Measurements from ENCODE around the gene KIF11.
"Not testable (repeated sequence)": the region's sequence is repeated elsewhere in the genome, so short reads cannot be mapped to it uniquely, and the experiment has no call there.

The KIF11 gene

DNA sequence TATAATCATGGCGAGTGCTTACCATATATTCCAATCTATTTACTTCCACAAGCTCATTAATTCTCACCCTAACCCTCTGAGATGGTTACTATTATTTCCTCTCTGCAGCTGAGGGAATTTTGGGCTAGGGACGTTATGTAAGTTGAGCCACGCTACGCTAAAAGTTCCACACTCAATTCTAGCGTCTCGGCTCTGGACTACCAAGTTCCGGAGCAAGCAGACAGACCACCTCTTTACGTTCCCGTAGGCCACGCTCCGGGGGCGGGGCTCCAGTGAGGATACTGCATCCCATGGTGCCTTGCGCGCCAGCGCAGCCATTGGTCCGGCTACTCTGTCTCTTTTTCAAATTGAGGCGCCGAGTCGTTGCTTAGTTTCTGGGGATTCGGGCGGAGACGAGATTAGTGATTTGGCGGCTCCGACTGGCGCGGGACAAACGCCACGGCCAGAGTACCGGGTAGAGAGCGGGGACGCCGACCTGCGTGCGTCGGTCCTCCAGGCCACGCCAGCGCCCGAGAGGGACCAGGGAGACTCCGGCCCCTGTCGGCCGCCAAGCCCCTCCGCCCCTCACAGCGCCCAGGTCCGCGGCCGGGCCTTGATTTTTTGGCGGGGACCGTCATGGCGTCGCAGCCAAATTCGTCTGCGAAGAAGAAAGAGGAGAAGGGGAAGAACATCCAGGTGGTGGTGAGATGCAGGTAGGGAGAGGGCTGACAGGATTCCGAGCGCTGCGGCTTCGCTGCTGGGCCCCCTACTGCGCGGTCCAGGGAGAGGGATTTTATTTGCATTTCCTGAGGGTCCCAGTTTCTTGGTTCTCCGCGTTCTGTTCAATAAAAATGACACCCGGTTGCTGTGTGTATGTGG is at the start of gene KIF11:
Gene KIF11, plus strand, starts transcription at position 370 of the 858 bp plus-strand sequence. Its CDS starts 246 bp downstream, at position 616.
- peak; percentile 98 to 99 for DNase-seq

DNA sequence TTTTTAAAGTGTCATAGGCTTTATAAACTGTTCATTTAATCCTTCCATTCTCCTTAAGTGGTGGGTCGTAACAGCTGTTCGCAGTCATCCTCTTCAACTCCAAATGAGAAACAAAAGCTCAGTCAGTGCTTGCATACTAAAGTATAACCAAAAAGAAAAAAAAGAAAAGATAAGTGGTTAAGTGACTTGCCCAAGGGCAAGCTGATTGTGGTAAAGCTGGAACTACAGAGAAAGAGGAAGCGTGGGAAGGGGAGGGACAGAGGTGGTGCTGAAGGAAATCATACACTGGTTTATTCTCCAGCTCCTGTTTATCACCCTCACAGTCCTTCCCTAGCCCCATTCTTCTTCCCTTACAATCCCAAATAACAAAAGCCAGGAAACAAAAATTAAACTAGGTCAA is 48.6 kb upstream of the KIF11 start:
- no peak for DNase-seq

DNA sequence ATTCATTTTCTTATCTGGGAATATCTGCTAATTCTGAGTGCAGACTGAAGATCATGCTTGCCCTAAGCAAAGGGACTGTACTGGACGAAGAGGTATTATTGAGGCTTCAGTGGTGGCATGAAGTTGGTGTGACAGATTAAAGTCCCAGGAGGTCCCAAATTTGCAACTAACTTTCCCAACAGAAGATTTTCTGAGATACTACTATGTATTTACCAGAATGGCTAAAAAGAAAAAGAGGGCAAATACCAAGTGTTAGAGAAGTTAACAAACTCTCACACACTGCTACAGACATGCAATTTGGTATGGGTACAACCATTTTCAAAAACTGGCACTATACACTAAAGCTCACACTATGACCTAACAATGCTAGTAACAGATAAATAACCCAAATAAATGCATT is 47.4 kb upstream of the KIF11 start:
- no peak for DNase-seq

DNA sequence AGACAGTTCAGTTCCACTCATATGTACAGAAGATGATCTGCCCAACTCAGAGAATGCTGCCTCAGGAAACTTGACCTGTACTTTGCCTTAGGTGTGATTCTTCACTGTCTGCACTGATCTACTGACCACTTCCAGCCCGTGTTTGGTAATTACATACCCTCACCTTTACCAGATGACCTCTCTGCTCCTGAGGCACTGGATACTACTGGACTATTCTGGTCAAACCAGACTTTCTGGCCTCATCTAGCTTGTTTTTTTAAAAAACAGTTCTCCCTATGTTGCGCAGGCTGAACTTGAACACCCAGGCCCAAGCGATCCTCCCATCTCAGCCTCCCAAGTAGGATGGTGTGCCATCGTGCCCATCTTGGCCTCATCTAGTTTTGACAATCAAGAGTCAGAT is 45.3 kb upstream of the KIF11 start:
- DNase-seq: no peak

DNA sequence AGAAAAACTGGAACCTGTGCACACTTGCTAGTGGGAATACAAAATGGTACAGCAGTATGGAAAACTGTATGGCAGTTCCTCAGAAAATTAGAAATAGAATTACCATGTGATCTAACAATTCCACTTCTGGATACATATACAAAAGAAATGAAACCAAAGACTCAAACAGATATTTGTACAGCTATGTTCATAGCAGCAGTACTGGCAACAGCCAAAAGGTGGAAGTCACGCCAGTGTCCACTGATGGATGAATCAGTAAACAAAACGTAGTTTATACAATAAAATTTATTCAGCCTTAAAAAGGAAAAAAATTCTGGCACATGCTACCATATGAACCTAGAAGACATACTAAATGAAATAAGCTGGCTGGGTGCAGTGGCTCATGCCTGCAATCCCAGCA is 42.0 kb upstream of the KIF11 start:
- no peak for DNase-seq

DNA sequence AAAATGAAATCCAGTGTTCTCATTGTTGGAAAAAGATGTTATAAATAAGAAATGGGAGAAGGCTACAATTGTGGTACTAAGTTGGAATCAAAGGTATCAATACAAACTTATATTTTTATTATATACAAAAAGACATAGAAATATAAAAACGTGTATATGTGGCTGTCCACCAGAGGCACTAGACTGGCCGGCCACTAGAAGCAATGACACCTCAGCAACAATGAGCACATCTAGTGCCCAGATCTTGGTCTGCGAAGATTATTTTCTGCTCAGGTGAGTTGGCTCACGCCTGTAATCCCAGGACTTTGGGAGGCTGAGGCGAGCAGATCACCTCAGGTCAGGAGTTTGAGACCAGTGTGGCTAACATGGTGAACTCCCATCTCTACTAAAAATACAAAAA is 40.6 kb upstream of the KIF11 start:
- no peak for DNase-seq

DNA sequence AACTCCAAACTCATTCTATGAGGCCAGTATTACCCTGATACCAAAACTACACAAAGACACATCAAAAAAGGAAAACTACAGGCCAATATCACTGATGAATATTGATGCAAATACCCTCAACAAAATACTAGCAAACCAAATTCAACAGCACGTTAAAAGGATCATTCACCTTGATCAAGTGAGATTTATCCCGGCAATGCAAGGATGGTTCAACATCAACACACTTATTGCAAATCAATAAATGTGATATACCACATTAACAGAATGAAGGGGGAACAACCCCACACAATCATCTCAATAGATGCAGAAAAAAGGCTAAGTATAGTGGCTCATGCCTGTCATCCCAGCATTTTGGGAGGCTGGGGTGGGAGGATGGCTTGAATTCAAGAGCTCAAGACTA is 39.0 kb upstream of the KIF11 start:
- DNase-seq: no peak

DNA sequence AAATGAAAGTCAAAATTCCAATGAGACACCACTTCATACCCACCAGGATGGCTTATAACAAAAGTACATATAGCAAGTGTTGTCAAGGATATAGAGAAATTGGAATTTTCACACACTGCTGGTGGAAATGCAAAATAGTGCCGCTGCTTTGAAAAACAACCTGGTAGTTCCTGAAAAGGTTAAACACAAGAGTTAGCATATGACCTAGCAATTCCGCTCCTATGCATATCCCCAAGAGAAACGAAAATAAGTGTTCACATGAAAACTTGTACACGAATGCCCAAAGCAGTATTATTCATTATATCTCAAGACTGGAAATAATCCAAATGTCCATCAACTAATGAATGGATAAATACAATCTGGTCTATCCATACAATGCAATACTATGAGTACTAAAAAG is 33.9 kb upstream of the KIF11 start:
- no peak for DNase-seq

DNA sequence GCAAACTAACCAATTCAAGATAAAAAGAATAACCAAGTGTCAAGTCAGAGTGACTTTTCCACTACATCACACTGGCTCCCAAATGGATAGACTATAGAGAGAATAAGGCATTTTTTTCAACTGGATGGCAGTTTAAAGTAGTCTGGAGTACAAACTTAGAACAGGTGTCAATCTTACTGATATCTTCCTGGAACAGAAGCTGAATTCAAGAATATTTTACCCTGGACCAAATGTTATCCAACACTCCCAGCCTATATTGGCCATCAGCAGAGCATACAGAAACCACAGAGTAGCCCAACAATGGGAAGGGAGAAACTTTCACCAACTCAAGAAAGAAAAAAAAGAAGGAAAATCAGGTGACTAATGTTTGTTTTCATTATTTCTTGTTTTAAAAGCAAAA is 30.5 kb upstream of the KIF11 start:
- DNase-seq: no peak

DNA sequence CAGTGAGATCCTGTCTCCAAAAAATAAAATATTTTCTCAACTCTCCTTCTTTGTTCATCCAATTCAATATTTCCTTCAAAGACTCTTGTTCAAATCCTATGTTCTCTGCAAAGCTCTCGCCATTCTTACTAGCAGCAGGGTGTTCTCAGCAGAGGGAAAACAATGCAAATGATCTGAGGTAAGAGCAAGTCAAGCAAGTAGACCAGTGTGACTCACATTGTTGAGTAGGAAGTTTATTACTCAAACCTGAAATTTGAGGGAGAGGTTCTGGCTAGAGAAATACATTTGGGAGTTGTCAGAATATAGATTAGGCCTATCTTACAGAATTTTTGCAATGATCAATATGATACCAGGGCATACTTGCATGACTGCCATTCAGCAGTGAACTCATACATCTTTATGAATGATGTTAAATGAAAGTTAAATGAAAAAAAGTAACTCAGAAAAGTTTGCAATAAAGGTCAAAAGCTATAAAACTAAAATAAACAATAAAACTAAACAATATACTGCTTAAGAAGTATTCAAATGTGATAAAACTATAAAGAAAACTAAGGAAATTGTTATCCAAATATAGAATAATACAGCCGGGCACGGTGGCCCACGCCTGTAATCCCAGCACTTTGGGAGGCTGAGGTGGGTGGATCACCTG is 24.9 kb upstream of the KIF11 start:
- DNase-seq: no peak

DNA sequence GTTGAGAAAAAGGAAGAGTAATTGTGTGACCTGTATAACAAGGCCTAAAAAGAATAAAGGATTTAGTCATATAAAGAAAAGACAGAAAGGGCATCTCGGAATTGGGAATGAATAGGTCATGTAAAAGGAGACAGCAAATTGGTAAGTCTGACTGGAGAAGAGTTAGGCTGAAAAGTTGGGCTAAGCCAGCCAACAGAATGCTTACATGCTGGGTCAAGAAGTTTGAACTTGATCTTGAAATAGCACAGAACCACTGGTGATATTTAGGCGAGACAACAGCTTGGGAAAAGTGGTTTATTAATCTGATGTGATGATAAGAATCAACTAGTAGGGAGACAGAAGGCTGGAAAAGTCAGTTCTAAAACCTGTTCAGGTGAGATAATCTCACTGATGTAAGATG is 23.9 kb upstream of the KIF11 start:
- no peak for DNase-seq

DNA sequence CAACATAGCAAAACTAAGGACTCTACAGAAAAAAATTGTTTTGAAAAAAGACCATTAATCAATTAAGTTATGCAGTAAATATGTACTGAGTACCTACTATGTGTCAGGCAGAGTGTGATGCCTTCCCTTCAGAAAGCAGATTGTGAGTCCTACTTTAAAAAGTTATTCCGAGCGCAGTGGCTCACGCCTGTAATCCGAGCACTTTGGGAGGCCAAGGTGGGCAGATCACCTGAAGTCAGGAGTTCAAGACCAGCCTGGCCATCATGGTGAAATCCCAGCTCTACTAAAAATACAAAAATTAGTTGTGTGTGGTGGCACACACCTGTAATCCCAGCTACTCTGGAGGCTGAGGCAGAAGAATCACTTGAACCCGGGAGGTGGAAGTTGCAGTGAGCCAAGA is 23.3 kb upstream of the KIF11 start:
- DNase-seq: not testable (repeated sequence)

DNA sequence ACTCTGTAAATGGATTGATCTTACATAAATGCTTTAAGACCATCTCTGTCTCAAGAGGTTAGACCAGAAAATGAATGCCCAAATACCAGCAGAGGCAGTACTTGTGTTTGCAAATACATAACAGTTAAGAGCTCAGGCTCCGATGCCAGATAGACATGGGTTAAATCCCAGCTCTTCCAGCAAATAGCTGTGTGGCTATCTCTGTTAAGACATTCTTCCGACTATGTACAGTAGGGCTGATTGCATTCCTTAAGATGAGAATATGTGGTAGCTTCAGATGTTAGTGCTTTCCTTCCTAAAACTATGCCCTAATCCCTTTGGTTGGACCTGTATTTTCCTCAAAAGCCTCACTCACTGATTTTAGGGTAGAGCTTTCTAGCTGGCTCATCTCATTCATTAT is 21.3 kb upstream of the KIF11 start:
- DNase-seq: no peak

DNA sequence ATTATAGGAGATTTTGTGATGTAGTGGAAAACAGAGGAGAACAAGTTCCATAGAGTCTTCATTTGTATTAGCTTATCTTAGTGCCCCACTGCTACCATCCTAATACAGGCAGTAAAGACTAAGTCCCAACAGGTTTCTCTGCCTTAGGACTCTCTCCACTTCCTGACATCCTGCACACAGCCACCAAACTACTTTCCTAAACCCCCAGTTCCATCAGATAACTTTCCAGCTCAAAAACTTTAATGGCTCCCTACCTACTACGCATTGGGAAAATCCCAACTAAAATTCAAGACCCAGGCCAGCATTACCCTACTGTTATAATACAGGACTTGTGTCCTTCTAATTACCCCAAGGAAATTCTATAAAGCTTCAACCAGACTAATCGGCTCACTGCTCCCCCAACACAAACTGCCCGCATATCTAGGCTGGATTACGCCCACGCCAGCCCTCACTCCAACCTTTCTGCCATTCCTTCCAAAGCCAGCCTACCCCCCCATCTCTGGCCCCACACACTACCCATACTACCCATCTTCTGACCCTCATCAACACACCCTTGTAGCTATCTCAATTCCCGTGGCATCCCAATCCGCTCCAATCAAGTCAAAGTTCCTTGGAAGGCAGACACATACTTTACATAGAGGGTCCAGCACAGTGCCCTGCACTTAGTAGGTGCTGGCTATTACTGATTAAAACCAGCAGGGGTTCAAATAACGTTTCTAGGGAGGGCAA is 20.4 kb upstream of the KIF11 start:
- DNase-seq: no peak

DNA sequence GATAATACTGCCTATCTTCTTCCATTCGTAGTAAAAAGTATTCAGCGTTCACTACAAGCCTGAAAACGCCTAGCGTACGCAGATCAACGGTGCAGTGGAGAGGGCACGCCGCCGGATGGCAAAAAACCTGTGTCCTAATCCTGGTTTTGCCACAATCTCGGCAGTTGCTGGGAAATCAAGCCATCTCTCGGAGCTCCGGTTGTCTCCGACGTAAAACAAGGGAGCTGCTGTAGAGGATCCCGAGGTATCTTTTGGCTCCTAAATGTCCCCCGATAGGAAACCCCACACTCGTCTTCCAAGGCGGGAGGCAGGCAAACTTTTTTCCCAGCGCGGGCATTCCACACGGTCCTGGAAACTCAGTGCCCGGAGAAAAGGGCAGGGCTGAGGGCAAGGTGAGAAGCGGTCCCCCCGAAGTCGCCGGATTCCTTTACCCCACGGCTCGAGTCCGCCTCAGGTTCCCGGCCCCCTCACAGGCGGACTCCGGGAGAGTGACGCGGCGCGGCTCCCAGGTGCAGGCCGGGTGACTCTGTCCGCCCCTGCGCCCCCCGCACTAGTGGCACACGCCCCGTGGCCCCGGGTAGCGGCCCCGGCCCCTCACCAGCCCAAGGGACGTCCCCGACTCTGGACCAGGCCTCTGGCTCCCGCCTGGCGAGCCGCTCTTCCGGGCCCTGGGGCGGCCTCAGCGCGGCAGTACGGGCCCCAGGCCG is 19.7 kb upstream of the KIF11 start:
- peak; percentile 54 to 58 for DNase-seq

DNA sequence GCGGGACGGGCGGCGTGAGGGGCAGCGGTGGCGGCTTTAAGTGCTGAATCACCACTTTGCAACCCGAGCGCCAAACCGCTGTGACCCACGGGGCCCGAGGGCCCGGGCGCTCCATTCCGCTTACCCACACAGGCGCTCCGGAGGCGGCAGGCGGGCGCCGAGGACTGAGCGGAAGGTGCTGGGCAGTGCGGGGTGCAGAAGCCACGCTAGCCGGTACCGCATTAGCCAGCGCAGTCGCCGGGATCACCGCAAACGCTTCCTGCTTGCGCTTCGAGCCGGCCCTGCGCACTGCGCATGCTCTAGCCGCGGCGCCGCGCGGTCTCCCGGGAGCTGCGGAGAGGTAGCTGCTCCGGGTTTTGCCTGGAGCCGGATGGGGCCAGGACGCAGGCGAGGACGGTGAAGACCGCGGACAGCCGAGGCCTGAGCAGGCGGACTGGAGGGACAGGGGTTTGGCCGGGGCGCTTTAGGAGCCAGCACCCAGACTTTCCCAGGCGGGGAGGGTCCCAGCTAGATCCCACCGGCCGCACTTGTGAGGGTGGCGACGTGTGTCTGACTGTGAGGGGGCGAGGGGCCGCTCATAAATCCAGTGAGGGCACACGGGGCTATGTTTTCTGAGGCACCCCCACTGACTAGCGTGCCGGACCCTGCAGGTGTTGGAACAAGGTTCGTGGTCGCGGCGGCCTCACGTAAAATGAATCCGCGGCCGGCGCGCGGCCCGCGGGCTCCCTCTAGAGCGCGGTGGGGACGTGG is 19.0 kb upstream of the KIF11 start, which contains the start of gene IDE:
Gene IDE, minus strand, starts transcription at position 296 of the 750 bp plus-strand sequence. Its CDS starts 74 bp downstream, at position 222.
- DNase-seq: peak; percentile 82 to 87

DNA sequence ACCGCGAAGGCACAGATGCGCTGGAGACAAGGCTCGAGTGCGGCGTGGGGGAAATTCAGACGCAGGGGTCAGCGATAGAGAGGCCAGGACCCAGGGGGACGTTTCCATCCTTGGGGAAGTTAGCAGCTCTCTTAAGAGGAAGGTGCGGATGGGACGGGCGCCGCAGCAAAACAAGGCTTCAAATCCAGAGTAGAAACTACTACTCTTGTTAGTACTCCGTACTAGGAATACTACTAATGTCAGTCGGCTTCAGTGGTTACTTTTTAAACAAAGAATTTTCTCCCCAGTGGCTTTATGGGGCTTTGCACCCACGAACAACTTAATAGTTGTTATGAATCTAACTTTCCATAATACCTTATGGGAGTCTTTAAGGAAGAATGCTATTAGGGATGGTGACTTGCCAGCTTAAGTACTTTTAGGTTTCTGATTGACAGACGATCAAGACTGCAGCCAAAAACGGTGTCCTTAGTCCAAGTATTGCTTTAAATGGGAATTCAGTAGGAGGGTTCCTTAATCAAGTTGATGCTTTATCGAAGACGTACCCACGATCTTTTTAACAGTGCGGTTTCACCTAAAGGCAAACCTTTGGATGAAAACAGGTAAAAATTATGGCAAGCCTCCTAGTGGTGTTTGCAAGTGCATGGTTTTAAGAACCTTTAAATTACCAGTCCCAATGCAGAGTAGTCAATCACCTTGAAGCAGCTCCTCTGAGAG is 18.2 kb upstream of the KIF11 start:
- no peak for DNase-seq

DNA sequence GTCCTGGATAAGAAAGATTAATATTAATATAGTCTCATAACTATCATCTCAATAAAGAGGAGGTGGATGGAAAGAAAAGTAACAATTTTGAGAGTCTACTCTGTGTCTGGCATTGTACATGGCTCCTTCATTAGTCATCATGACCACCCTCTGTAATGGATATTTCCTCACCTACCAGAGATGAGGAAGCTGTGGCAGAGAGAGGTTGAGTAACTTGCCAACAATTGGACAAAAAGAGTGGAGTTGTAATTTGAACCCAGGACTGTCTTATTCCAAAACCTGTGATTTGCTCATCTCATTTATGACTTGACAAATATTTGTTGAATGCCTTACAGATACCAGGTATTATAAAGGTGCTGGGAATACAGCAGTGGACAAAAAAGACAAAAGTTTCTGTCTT is 17.0 kb upstream of the KIF11 start:
- no peak for DNase-seq

DNA sequence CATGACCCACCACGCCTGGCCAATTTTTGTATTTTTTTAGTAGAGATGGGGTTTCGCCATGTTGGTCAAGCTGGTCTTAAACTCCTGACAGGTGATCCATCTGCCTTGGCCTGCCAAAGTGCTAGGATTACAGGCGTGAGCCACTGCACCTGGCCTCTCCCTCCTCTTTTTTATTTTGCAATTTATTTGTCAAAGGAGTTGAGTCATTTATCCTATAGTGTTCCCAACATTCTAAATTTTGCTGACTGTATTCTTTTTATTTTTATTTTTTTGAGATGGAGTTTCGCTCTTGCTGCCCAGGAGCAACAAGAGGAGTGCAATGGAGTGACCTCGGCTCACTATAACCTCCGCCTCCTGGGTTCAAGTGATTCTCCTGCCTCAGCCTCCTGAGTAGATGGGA is 10.6 kb upstream of the KIF11 start:
- DNase-seq: not testable (repeated sequence)

DNA sequence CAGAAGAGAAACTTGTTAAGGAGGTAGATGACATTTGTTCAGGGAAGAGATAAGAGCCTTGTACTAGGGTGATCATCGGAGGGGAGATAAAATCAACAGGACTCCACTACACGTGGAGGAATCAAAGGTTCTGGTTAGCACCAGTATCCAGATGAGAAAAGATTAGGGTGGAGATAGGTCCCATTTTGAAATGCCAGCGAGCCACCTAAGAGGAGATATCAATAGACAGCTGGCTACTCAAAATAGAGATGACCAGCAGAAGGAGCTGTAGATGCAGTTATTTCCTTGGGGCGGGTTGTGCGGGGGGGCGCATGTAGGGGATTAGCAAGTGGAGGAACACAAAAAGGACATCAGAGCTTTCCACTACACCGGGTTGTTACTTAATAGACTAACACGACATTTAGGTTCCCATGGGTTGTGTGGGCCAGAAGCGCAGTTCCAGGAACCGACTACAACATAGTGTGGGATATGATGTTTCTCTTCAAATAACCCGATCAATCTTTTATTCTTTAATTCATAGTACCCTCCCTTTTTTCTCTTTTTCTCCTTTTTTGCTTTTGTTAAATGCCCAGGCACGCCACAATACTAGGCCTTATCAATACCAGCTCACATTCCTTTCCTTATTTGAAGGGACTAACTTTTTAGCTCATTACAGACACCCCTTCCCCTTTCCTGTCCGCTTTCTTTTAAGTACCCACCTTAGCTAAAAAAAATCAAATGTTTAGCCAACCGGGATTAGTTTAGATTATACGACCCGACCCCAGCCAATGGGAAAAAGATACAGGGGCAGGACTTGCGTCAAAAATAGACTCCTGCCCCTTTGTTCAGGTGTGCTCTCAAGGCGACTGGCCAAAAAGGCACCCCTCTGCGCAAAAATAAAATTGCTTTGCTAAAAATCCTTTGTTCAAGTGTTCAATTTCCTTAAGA is 2.0 kb upstream of the KIF11 start:
- peak in 1 of 2 experiments; percentile 6 for DNase-seq
